Islet of Langerhans (tissue), 1 donor: ENCODE results near the gene SHROOM1.

ENCODE experiments used
- FAIRE-seq: peaks from one replicate; lab custom pipeline; 2011; peaks lifted over from hg19 to GRCh38; lab: Jason Lieb, UNC

SHROOM1 gene

DNA sequence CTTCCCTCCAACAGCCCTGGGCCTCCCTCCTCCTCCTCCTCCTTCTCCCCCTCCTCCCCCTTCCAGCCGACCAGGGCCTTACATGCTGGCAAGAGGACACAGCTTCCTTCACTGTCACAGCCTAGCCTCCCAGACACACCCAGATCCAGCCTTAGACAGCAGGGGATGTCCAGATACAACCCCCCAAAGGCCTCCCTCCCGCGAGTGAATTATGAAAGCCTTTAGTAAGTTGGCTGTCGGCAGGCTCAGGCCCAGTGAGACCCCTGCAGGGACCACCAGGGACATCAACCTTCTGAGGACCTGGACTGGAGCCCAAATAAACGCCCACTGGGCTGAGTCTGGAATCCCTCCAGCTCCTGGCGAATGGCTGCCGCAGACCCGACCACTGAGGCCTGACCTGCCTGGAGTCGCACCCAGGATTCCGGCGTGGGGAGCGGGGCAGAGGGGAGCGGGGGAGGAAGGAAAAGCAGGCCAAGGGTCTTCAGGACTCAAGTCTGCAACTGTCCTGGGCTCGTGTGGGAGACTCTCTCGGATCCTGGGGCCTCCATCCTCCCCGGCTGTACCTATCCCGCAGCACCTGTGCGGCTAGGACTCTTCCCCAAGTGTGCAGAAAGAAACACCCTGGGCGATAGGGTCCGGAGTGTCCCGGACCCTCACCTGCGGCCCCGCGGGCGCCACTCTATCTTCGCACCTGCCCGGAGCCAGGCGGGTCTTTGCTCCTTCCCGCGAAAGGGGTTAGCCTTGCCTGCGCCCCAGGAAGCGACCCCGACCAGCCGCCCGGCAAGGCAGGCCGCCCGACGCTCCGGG, 54.1 kb downstream of the SHROOM1 start:
- no peak for FAIRE-seq

DNA sequence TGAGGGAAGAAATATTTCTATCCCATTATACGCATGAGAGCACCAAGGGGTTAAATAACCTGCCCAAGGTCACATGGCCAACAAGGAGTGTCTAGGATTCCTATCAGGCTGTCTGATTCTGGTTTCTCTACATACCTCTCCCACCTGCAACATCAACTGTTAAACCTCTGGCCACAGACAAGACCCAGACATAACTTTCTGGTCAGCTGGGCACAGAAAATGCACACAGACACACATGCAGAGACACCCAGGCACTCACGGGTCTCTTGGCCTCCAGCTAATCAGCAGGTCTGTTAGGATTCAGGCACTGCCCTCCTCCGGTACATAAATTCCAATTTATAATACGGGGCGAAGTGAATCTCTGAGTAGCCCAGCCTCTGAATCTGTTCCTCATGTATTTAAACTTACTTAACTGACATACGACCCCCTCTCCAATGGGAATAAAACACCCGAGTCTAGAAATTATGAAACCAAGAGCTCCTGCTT, 54.9 kb downstream of the SHROOM1 start:
- no peak for FAIRE-seq

DNA sequence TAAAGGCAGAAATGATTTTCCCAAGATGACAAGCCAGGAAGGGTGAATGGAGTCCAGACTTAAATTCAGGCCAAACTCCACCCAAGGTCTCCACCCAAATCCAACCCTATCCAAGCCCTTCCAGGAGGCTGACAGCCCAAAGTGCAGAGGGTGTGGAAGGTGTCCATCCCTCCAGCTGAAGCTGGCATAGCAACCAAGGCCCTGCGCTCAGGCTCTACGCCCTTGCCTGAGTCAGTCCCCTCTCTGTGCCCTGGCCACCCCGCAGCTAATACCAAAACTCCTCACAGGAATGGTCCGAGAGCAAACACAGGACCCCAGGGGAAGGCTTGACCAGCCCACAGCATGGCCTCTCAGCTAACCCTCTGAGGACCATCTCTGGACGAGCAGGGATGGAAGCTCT, 55.6 kb downstream of the SHROOM1 start:
- FAIRE-seq = no peak

DNA sequence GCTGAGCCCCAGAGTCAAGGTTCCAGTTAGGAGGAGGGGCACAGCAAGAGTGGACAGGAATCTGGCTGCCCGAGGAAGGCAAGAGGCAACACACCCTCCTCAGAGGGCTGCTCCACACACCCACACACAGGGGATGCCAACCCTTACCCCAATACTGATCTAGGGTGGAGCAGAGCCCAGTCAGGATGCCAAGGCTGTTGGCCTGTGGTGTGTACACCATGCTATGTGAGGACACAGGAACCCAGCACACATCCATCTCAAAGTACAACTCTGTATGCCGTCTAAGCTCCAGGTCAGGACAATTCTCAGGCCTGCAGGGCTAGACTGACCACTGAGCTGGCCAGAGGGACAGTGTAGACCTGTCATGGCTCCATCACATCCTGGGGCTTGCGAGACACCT, 56.0 kb downstream of the SHROOM1 start:
- FAIRE-seq = no peak

DNA sequence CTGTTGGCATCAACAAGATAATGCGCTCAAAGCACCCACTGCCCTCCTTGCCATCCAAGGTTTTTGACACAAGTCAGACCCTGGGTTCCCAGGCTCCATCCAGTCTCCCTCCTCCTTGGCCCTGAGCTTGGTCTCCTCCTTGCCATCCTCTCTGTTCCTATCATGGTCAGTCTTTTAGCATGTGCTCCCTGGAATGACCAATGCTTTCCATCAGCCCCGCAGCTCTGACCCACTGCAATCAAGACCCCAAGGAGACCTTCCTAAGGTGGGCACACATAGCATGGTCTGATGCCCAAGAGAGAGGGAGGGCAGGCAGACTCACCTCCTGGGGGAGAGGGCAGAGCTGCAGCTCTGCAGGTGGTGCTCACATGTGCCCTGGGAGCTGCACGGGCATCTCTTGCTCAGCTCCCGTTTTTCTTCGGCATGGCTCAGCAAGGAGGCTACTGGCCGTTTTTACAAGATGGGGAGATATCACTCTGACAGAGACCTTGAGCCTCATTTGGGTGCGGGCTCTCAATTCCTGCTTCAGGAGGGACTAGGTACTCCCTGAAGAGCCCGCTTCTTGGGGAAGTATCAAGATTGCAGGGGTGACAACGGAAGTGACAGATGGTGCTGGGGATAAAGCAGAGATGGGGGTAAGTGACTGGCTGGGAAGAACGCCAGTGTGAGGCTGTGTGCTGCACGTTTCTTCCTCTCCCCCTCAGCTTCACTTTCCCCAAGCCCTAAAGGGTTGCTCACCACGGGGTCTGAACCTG, 56.7 kb downstream of the SHROOM1 start:
- FAIRE-seq = no peak

DNA sequence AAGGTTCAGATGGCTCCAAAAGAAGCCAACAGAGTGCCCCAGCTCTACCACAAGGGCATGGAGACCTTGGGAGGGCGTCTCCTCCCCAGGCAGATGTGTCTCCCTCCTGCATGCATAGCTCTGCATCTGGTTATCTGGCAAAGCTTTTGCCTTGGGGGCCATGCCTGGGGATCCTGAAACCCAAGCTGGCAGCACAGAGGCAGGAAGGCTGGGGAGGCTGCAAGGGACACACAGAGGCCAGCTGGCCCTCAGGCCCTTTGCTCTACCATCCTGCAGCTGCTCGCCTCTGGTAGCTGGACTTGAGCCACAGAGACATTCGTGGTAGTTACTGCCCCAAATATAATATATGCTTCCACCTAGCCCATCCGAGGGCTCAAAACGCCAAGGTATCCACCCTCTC, 57.3 kb downstream of the SHROOM1 start:
- no peak for FAIRE-seq

DNA sequence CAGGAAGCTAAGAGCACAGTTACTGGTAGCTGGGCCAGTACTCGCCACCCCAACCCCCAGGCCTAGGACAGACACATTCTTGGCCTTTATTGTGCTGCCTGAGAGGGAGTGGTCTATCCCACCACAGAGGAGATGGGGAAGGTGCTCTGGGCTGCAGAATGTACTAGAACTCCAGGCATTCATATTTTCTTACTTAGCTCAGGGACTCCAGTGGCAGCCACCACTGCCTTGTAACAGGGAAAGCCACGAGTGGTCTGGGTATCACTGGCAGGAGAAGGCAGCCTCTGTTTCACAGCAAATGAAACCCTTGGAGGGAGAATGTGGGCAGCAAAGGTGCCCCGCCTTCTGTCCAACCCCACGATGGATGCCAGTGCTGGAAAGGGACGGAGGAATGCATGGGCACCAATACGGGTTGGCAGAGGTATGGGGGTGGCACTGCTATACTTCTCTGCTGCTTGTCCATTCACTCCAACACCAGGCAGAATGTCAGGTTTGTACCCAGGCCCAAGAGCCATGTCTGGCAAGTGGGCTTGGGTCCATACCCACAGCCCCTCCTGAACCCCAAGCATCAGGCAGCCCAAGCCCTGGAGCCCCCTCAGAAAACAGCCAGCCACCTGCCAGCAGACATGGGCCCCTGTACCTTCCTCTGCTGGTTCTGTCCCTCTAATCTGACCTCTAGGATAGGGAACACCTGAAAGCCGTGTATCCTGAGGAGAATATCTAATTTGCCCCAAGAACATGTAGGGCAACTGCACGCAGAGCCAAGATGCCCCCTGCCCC, 58.0 kb downstream of the SHROOM1 start:
- no peak for FAIRE-seq
